Hair follicular keratinocyte (primary cell): ENCODE results near the gene TMEM120B. TPM values are rescaled to one million over a fixed set of nuclear protein-coding genes. Genes with fewer than 3 reads are reported as not detected.

Experiments used
- total RNA-seq: library from RNA; depleted of rRNA; stranded (reverse); fragments of >200 nt; gene quantifications from 2 replicates; pipeline ENCODE4 v1.2.3, GENCODE V29; 2015

The TMEM120B gene
- 6.6 and 8.8 TPM in 2 replicates for total RNA-seq

GRCh38 chr12:121712461-121713256 lies at the start of gene TMEM120B:
Gene TMEM120B, plus strand, starts transcription at chr12:121712752. Its CDS starts 144 bp downstream, at chr12:121712896.

DNA sequence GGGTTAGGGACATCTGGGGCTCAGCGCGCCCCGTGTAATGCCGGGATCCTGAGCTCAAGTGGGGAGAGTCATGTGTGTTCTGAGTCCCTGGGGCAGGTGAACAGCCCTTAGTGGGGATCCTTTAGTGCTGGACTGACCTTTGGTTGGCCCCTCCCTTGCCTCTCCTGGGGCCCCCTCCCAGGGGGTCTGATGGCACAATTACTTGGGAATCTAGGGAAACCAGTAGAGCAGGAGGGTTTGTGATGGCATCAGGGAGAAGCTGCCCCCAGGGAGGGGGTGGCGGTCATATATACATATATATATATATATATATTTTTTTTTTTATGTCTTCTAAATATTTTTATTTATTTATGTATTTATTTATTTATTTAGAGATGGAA lies 43.0 kb upstream of the TMEM120B start, which contains the start of gene MORN3:
MORN3 (minus strand) TSS at position 134 of the 380 bp plus-strand sequence. CDS start 171 bp downstream, outside the sequence.

GRCh38 chr12:121793440-121793837 lies 80.9 kb downstream of the TMEM120B start, which contains the start of gene RHOF:
Gene RHOF, minus strand, starts transcription at chr12:121793688. Its CDS starts 55 bp downstream, at chr12:121793633.

GRCh38 chr12:121803861-121804416 lies 91.4 kb downstream of the TMEM120B start, which contains the start of gene SETD1B:
Gene SETD1B, plus strand, starts transcription at chr12:121804009. Its CDS starts 729 bp downstream, at chr12:121804738.

Other genes with a start within 250 kb of the TMEM120B start
- gene KDM2B, start 131.7 kb upstream of the TMEM120B start, total RNA-seq = 22.9 and 23.9 TPM in 2 replicates
- gene ORAI1, start 86.2 kb upstream of the TMEM120B start, total RNA-seq = 13.7 and 19.1 TPM in 2 replicates
- 1.6 TPM in 1 of 2 replicates, not detected in the other for gene MORN3, start 43.1 kb upstream of the TMEM120B start, total RNA-seq
- 12.9 and 32.4 TPM in 2 replicates for gene RHOF, start 80.9 kb downstream of the TMEM120B start, total RNA-seq
- gene SETD1B, start 91.3 kb downstream of the TMEM120B start, total RNA-seq = 2.0 and 3.0 TPM in 2 replicates
- not detected in 2 replicates for gene HPD, start 146.1 kb downstream of the TMEM120B start, total RNA-seq
- 61.9 and 144 TPM in 2 replicates for gene PSMD9, start 176.0 kb downstream of the TMEM120B start, total RNA-seq
- gene CFAP251, start 205.8 kb downstream of the TMEM120B start, total RNA-seq = 62.5 and 81.1 TPM in 2 replicates